SH-SY5Y (cell line): Measurements from ENCODE around the gene AGXT2.

ENCODE experiments used
- GATA2 ChIP-seq: IDR thresholded peaks from 2 replicates; pipeline ENCODE4 v1.6.1; 2011; ENCODE audit warnings: mild to moderate bottlenecking, low read depth, low read length
- GATA3 ChIP-seq: IDR thresholded peaks from 2 replicates; pipeline ENCODE4 v1.6.1; 2011; ENCODE audit warnings: low read depth, mild to moderate bottlenecking, low read length, moderate library complexity

- TF ChIP-seq GATA2 (no peak), GATA3 (no peak)
Measured at GRCh38 chr5:35058374-35058788, 10.6 kb upstream of the AGXT2 start.
